HFF-Myc (cell line): Measurements from ENCODE around the gene MAPRE2.

Experiments
- DNase-seq: peaks from one replicate; pipeline ENCODE4 v3.0.0-alpha.2; 2011; ENCODE audit warnings: low read depth; ENCODE audit errors: extremely low read depth
- H3K4me3 ChIP-seq: replicated peaks from 2 replicates; pipeline ENCODE4 v1.5.1; 2011; ENCODE audit warnings: low read depth, mild to moderate bottlenecking, control low read depth, low read length
- TF ChIP-seq, protein P1 (sequence below): IDR thresholded peaks from 2 replicates; pipeline ENCODE4 v1.5.1; 2012; ENCODE audit warnings: mild to moderate bottlenecking, low read depth, low read length, control low read depth; ENCODE audit errors: missing control alignments

The MAPRE2 gene

DNA sequence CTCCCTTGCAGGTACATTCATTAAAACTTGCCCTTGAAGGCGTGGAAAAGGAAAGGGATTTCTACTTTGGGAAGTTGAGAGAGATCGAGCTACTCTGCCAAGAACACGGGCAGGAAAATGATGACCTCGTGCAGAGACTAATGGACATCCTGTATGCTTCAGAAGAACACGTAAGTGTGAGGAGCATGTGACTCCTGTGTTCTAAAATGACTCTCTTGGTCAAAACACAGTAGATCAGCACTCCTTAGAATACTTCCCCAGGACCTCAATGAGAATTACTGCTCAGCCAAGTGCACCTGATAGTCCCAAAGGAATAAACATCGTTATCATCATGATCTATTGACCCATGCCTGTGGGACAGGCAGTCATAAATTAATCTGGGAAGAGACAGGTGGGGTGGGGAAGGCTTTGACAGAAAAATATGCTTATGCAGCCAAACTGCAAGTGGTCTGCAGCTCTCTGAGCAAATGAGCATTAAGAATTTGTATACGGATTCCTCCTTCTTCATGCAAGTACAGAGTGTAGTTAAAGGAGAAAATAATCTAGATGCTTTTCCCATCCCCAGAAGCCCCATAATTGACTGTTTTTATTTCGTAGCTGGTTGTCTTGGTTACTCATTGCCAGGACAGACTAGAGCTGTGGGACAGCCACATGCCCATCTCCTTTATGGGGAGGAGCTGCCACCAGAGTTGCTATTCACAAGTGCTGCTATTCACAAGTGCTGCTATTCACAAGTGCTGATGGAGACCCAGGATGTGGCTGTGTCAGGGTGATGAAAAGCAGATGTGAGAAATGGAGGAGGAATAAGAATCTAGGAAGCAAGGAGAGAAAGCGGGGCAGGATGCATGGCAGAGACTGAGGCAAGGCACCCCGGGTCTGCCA is 91.0 kb downstream of the MAPRE2 start:
- no peak overlapping the region for H3K4me3 ChIP-seq
- DNase-seq: no peak
- TF ChIP-seq, protein P1, sequence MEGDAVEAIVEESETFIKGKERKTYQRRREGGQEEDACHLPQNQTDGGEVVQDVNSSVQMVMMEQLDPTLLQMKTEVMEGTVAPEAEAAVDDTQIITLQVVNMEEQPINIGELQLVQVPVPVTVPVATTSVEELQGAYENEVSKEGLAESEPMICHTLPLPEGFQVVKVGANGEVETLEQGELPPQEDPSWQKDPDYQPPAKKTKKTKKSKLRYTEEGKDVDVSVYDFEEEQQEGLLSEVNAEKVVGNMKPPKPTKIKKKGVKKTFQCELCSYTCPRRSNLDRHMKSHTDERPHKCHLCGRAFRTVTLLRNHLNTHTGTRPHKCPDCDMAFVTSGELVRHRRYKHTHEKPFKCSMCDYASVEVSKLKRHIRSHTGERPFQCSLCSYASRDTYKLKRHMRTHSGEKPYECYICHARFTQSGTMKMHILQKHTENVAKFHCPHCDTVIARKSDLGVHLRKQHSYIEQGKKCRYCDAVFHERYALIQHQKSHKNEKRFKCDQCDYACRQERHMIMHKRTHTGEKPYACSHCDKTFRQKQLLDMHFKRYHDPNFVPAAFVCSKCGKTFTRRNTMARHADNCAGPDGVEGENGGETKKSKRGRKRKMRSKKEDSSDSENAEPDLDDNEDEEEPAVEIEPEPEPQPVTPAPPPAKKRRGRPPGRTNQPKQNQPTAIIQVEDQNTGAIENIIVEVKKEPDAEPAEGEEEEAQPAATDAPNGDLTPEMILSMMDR: no peak

DNA sequence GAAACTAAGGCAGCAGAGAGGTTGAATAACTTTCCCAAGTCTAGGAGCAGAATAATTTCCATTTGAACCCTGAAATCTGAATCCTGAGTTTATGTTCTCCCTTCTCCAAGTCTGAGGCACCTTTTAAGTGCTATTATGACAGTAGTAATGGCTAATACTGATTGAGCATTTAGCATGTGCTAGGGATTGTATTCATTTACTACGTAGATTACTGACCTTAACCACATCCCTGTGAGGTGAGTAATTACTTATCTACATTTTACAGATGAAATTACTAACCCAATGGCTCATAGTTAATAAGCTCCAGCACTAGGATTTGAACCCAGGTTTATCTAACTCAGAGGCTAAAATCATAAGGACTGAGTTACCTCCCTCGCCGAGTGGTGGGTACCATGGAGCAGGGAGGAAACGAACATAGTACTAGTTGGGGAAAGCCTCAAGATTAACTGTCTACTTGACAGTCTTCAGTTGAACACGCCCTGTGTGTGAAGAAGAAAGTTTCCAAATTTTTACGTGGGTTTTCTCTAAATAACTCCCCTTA is 93.0 kb downstream of the MAPRE2 start:
- no peak for DNase-seq
- TF ChIP-seq, protein P1: no peak

DNA sequence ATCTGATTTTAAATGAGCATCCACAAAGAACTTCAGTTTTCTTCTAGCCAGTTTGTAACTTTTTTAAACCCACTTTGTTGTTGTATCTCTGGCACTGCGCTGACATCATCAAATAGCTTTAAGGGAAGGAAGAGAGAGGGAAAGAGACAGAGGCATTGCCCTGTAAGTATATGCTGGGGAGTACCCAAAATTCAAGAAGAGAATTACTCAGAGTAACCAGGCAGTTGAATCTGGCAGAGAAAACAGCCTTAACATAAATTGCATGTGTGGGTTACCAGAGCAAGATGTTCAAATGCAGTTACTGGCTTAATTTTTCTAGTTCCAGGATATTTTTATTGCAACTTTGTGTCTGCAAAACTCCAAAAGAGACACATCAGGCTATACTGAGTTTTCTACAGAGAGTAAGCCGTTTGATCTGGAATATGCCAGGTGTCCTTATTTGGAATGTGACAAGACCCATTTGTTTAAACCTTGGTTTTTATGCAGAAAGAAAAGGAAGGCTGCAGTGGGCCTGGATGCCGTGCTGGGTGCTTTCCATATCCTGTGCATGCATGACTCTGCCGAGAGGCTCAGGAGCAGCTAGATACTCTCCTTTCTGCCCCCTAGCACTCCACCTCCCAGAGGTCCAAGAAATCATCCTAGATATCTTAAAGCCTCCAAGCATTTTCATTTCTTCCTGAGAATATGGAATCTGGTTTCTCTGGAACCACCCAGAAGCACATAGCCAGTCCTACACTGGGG is 93.7 kb downstream of the MAPRE2 start:
- no peak for DNase-seq

More for the DNA sequence above, 93.0 kb downstream of the MAPRE2 start:
- H3K4me3 ChIP-seq: no peak overlapping the region

DNA sequence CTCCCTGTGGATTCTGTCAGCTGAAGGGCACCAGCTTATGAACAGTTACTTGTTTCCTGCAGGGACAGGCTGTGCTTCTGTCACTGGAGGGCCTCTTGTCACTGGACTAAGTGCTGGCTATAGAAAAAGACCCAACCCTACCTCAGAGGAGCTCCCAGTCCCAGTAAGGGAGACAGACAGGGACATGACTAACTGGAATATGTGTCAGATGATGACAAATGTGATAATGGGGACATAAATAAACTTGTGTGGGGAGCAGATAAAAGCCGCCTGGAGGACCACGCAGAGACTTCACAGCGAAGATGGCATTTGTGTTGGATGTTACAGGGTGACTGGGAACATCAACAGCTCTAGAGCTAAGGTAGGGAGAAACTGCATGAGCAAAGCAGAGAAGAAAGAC is 95.0 kb downstream of the MAPRE2 start:
- no peak overlapping the region for H3K4me3 ChIP-seq
- DNase-seq: no peak
- TF ChIP-seq, protein P1: no peak

More for the DNA sequence above, 93.7 kb downstream of the MAPRE2 start:
- H3K4me3 ChIP-seq: no peak overlapping the region
- TF ChIP-seq, protein P1: no peak

DNA sequence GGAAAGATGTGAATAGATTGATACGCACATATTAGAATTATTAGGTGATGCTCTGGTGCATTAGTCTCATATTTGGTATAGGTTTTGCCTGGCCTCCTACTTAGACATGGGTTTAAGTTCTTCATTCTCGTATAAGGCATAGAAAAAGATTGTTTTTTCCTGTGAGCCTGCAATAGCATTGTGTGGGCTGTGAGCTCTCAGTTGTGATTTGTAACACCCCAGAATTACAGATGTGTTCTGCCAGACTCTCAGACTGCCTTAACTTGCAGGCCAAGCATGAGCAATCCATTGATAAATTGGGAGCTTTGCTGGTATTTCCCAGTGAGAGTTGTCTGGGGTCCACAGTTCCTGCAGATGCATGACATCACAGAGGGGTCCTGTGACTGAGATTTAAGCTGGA is 95.7 kb downstream of the MAPRE2 start:
- no peak overlapping the region for H3K4me3 ChIP-seq
- no peak for DNase-seq
- TF ChIP-seq, protein P1: no peak

DNA sequence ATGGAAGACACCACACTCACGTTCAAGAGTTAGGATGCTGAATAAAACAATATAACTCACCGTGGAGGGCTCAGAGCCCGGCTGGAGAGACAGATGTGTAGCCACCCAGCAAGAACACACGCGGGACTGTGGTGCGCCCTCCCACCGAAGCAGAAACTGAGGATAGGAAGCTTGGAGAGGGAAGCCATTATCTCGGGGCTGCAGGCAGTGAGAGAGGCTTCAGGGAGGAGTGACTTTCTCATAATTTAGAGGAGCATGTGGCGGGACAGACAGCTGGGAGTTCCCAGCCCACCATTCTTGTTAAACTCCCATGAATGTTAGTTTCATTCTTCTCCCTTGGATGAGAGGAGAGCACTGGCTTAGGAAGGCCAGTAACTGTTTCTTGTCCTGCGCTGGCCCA is 96.4 kb downstream of the MAPRE2 start:
- H3K4me3 ChIP-seq: no peak overlapping the region
- DNase-seq: no peak
- TF ChIP-seq, protein P1: no peak
